Lower leg skin (tissue), 3 donors: ENCODE measurements around the gene PTPRN2.

Experiments used
- CTCF ChIP-seq, 3 donors: fragments of 450-650 bp; IDR thresholded peaks; one replicate each; pipeline ENCODE4 v1.5.1; 2016; ENCODE audit warnings: antibody characterized with exemption in 3 of 3, mild to moderate bottlenecking in 3 of 3, moderate library complexity in 2 of 3
- POLR2A ChIP-seq, 2 donors: fragments of 450-650 bp; IDR thresholded peaks; one replicate each; pipeline ENCODE4 v1.6.1; 2016 to 2017; ENCODE audit warnings: antibody characterized with exemption in 2 of 2, mild to moderate bottlenecking in 1 of 2, moderate library complexity in 1 of 2

GRCh38 chr7:158573310-158573709 lies 14.3 kb downstream of the PTPRN2 start:
- TF ChIP-seq CTCF (IDR thresholded peaks at IDR 0.05) (no peak), POLR2A (IDR thresholded peaks at IDR 0.05) (no peak)
